ENCODE results near the gene TLR9. TPM values are rescaled to one million over a fixed set of nuclear protein-coding genes. Genes with fewer than 3 reads are reported as not detected.
A peak's percentile ranks its signal among the peaks of the same experiment; 100 is the strongest.

TLR9 gene
- total RNA-seq, 2 donors from 2014 or later = 0.46 to 0.52 TPM

DNA sequence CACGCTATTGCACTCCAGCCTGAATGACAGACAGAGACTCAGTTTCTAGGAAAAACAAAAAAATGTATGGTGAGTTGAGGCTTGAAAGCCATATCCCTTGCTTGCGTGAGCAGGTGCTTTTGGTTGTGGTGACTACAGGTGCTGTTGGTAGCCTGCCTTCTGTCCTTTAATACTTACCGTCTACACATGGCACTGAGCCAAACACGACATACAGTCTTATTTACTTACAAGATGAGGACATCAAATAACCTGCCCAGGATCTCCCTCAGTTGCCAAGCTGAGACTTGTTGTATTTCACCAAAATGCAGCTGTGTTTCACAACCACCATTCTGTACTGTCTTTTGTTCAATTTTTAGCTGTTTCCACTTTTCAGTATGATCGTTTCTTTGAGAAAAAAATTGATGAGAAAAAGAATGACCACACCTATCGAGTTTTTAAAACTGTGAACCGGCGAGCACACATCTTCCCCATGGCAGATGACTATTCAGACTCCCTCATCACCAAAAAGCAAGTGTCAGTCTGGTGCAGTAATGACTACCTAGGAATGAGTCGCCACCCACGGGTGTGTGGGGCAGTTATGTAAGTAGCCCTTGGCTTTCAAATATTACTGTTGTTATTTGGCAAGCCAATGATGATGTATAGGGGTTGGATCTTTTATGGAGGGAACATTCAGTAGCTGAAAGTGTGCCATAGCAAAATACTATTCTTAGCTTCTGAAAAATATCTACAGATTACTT lies 20.9 kb downstream of the TLR9 start:
- DNase-seq (ENCODE audit: low spot score) = no peak
- intact Hi-C loops (cut with DNase I) = no loop called here

GRCh38 chr3:52203701-52204100 lies 21.7 kb downstream of the TLR9 start:
- intact Hi-C loops (cut with DNase I) = no loop called here

GRCh38 chr3:52202384-52203077 lies 22.9 kb downstream of the TLR9 start:
- intact Hi-C loops (cut with DNase I) = no loop called here
- DNase-seq (ENCODE audit: low spot score) = no peak

More at GRCh38 chr3:52203701-52204100, 21.7 kb downstream of the TLR9 start:
- DNase-seq (ENCODE audit: low spot score) = no peak

DNA sequence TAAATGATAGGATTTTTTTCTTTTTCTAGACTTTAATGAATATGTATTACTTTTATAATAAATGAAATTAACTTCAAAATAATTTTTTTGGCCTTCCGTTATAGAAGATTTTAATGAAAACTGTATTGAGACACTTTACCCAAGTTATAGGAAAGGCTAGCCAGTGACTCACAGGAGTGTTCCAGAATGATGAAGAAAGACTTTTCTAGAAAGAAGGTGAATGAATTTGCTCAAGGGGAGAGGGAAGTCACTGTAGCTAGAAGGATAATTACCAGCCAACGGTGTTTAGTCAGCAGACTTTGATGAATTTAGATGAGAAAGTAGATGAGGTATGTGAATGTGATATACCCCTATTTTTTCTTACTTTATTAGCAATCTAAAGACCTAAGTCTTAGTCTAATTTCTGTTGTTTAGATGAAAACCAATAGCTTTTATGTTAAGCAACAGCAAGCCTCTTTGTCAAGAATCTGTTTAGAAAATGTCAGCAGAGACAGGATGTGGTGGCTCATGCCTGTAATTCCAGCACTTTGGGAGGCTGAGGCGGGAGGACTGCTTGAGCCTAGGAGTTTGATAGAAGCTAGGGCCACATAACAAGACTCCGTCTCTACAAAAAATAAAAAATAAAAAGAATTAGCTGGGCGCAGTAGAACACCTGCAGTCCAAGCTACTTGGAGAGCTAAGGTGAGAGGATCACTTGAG lies 24.3 kb downstream of the TLR9 start:
- intact Hi-C loops (cut with DNase I) = no loop called here
- DNase-seq (ENCODE audit: low spot score) = no peak

- DNase-seq (ENCODE audit: low spot score) = no peak
- intact Hi-C loops (cut with DNase I) = no loop called here
These were observed 26.5 kb downstream of the TLR9 start for GRCh38 chr3:52198643-52199608.

- intact Hi-C loops (cut with DNase I) = no loop called here
- DNase-seq (ENCODE audit: low spot score) = peak; percentile 97
These were observed 27.4 kb downstream of the TLR9 start, which contains the start of gene ALAS1 for GRCh38 chr3:52197842-52198625. TSS of gene ALAS1 (plus strand) at chr3:52198160. CDS start at chr3:52199242, 1,082 bp downstream.

GRCh38 chr3:52197499-52197841 lies 28.0 kb downstream of the TLR9 start:
- intact Hi-C loops (cut with DNase I) = no loop called here

GRCh38 chr3:52196977-52197376 lies 28.5 kb downstream of the TLR9 start:
- intact Hi-C loops (cut with DNase I) = no loop called here
- no peak for DNase-seq (ENCODE audit: low spot score)

More at GRCh38 chr3:52197499-52197841, 28.0 kb downstream of the TLR9 start:
- no peak for DNase-seq (ENCODE audit: low spot score)

DNA sequence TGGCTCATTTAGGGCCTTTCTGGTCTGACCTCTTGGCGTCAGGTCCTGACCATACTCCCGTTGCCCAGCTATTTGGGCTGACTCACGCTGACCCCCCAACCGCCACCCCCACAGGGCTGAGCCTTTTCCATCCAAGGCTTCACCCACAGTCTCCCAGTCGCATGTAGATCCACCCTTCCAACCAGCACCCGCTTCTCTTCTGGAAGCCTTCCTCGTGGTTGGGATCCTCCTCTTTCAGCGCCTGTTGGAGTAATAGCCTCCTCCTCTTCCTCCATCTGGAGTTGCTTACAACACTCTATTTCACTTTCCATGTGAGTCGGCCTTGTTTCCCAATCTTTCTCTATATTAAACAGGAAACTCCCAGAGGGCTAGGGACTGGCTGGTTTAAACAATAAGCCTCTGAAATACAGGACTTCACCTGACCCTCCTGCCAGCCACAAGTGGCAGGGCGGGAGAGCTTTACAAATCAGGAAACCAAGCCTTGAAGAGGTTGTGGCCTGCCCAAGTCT lies 29.6 kb downstream of the TLR9 start:
- no peak for DNase-seq (ENCODE audit: low spot score)
- intact Hi-C loops (cut with DNase I) = no loop called here

DNA sequence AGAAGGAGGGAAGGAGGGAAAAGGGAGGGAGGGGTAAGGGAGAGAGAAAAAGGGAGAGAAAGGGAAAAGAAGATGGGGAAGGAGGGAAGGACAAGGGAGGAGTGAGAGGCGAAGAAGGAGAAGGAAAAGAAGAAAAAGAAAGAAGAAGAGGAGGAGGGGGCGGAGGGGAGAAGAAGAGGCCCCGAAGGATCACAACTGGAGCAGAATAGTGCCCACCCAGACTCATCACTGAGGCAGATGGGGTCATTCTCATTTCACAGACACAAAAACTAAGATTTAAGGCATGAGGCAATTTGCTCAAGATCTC lies 30.2 kb downstream of the TLR9 start:
- intact Hi-C loops (cut with DNase I) = no loop called here
- DNase-seq (ENCODE audit: low spot score) = no peak

GRCh38 chr3:52194485-52195290 lies 30.8 kb downstream of the TLR9 start:
- intact Hi-C loops (cut with DNase I) = loop anchor here in 1 of 2 donors (5.0 kb wide), 1 partner anchor 37 kb away; no protein-coding TSS in a partner anchor
- no peak for DNase-seq (ENCODE audit: low spot score)

DNA sequence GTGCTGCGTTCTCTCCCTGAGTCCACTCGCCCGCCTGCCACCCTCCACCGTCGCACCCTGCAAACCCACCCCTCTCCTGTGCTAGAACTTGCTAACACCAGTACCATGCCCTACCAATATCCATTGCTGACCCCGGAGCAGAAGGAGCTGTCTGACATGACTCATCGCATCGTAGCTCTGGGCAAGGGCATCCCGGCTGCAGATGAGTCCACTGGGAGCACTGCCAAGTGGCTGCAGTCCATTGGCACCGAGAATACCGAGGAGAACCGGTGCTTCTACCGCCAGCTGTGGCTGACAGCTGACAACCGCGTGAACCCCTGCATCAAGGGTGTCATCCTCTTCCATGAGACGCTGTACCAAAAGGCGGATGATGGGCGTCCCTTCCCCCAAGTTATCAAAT lies 32.4 kb downstream of the TLR9 start:
- no peak for DNase-seq (ENCODE audit: low spot score)

GRCh38 chr3:52191663-52192062 lies 33.8 kb downstream of the TLR9 start:
- DNase-seq (ENCODE audit: low spot score) = no peak
- intact Hi-C loops (cut with DNase I) = loop anchor here in 1 of 2 donors (5.0 kb wide), 1 partner anchor 34 kb away; no protein-coding TSS in a partner anchor

More for the DNA sequence above, 32.4 kb downstream of the TLR9 start:
- intact Hi-C loops (cut with DNase I) = loop anchor here in 1 of 2 donors (5.0 kb wide), 1 partner anchor 36 kb away; no protein-coding TSS in a partner anchor

DNA sequence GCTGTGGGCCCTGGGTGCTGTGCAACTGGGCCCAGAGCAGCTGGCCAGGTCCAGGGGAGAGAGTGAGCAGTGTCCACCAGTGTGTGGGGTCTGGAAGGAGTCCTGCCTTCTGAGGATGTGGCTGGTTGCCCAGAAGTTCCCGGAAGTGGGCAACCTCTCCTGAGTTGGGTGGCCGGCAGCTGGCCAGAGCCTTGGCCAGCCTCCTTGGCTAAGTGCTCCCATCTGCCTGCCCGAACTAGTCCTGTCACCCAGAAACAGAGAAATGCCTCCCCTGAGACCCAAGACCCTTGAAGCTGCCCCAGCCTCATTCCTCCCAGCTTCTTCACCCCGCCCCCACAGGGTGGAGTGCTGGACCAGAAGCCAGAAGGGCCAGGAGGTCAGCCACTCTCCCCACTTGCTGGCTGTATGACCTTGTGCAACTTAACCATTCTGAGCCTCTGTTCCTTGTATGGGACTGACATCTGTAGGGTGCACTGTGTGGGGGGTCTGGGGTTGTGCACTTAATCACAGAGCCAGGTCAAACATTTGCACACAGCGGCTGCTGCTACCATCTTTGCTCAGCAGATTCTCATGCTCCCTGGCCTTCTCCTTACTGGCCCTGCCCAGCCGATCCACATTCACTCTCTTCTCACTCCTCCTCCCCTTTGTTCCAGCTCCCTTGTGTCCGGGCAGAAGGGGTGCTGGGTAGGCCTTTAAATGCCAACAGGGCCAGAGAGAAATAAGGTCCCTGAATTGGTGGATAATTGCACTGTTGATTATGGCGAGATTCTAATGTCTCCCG lies 35.0 kb downstream of the TLR9 start:
- peak; percentile 86 for DNase-seq (ENCODE audit: low spot score)
- intact Hi-C loops (cut with DNase I) = loop anchor here in 1 of 2 donors (5.0 kb wide), 1 partner anchor 33 kb away; no protein-coding TSS in a partner anchor

DNA sequence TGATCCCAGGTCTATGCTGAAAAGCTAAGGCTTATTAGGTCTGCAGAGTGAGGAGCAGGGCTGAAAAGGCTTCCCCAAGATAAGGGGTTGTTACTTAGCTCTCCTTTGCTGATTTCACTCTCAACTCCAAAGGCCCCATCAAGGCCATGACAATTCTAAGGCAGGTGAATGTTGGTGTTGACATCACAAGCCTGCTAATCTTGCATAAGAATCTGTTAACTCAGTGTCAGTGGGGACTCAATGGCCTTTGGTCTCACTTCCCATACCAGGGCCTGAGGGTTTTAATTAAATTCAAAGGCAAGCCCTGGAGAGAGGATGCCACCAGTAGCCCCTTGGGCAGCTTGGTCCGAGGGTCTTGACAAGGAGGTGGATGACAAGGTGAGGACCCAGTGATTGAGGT lies 36.9 kb downstream of the TLR9 start:
- intact Hi-C loops (cut with DNase I) = no loop called here
- DNase-seq (ENCODE audit: low spot score) = no peak

DNA sequence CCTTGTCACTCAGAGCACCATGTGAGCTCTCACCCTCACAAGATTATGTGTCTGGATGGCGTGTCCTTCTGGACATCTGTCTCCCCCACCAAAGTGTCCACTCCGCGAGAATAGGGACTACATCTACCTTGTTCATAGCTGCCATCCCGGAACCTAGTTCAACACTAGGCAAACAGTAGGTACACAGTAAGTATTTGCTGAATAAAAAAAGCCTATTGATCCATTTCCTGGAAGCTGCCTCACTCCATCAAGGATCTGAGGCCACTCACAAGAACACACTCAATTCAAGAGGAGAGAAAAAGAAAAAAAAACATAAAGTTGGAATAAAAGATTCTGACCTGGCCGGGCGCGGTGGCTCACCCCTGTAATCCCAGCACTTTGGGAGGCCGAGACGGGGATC lies 38.7 kb downstream of the TLR9 start:
- intact Hi-C loops (cut with DNase I) = no loop called here
- no peak for DNase-seq (ENCODE audit: low spot score)
